IMR-90 (cell line): Measurements from ENCODE around the gene RABL2B. TPM values are rescaled to one million over a fixed set of nuclear protein-coding genes. Genes with fewer than 3 reads are reported as not detected.
"Not testable (repeated sequence)": the region's sequence is repeated elsewhere in the genome, so short reads cannot be mapped to it uniquely, and the experiment has no call there.

Experiments
- ATAC-seq: fragments of 200-7000 bp; cut with Tn5 transposase; 2 replicates; pipeline ENCODE4 v1.9.1; 2020; ENCODE audit warnings: low read depth, mild to moderate bottlenecking, moderate library complexity
- BruUV-seq: library from RNA; stranded (reverse); fragments of 400-500 nt; replicated peaks from 2 replicates; lab custom pipeline; 2021; lab: Mats Ljungman, UMichigan
- CTCF ChIA-PET: fragments of 300-600 bp; formaldehyde crosslinking; extraction: SDS; loops from one replicate; lab custom pipeline; 2021; ENCODE audit warnings: antibody characterized with exemption; lab: Yijun Ruan, JAX
- POLR2A ChIA-PET: fragments of 300-600 bp; sonication (Branson Sonifier 250); formaldehyde crosslinking; loops from one replicate; lab custom pipeline; 2022; ENCODE audit warnings: antibody characterized with exemption; ENCODE audit not compliant: unreplicated experiment; lab: Charles Lee
- DNase-seq: peaks from one replicate; pipeline ENCODE4 v3.0.0; 2013
- H2AFZ ChIP-seq: replicated peaks from 2 replicates; pipeline ENCODE3; 2013; ENCODE audit warnings: low read length, mild to moderate bottlenecking; ENCODE audit not compliant: poor library complexity
- H2AK5ac ChIP-seq: 2 replicates; pipeline ENCODE4 v1.6.1; 2013; ENCODE audit warnings: low read depth, low read length, inconsistent platforms
- H2AK9ac ChIP-seq: replicated peaks from 2 replicates; pipeline ENCODE3; 2013; ENCODE audit warnings: mild to moderate bottlenecking, low read depth, low read length, moderate library complexity; ENCODE audit not compliant: poor library complexity
- H2BK120ac ChIP-seq: 2 replicates; pipeline ENCODE4 v1.6.1; 2013; ENCODE audit warnings: low read depth, low read length, inconsistent platforms
- H2BK15ac ChIP-seq: 3 replicates; pipeline ENCODE4 v1.6.1; 2013; ENCODE audit warnings: low read depth, low read length, inconsistent platforms
- H2BK20ac ChIP-seq: 2 replicates; pipeline ENCODE4 v1.6.1; 2013; ENCODE audit warnings: low read depth, mild to moderate bottlenecking, inconsistent platforms, low read length, moderate library complexity
- H2BK5ac ChIP-seq: 2 replicates; pipeline ENCODE4 v1.6.1; 2013; ENCODE audit warnings: mild to moderate bottlenecking, low read depth, low read length, inconsistent platforms; ENCODE audit not compliant: poor library complexity, severe bottlenecking
- H3K14ac ChIP-seq: replicated peaks from 2 replicates; pipeline ENCODE4 v1.6.1; 2013; ENCODE audit warnings: low read depth, low read length, inconsistent platforms
- H3K18ac ChIP-seq: 2 replicates; pipeline ENCODE4 v1.6.1; 2013; ENCODE audit warnings: low read depth, low read length, control low read depth
- H3K23ac ChIP-seq: 2 replicates; pipeline ENCODE4 v1.6.1; 2013; ENCODE audit warnings: low read depth, low read length, inconsistent platforms
- H3K27ac ChIP-seq: 2 replicates; pipeline ENCODE4 v1.5.1; 2013; ENCODE audit warnings: mild to moderate bottlenecking, control low read depth, low read length; ENCODE audit not compliant: insufficient read depth
- H3K27me3 ChIP-seq: 2 replicates; pipeline ENCODE4 v1.6.1; 2013; ENCODE audit warnings: low read length; ENCODE audit not compliant: control insufficient read depth, insufficient read depth
- H3K36me3 ChIP-seq: 2 replicates; pipeline ENCODE4 v1.6.1; 2013; ENCODE audit warnings: low read length, mixed read lengths; ENCODE audit not compliant: control insufficient read depth, insufficient read depth
- H3K4ac ChIP-seq: 2 replicates; pipeline ENCODE4 v1.6.1; 2013; ENCODE audit warnings: low read depth, low read length, inconsistent platforms
- H3K4me1 ChIP-seq: 2 replicates; pipeline ENCODE4 v1.6.1; 2013; ENCODE audit warnings: low read length, mixed read lengths; ENCODE audit not compliant: control insufficient read depth, insufficient read depth
- H3K4me2 ChIP-seq: 2 replicates; pipeline ENCODE4 v1.6.1; 2013; ENCODE audit warnings: low read depth, mild to moderate bottlenecking, control low read depth, low read length, moderate library complexity
- H3K4me3 ChIP-seq: 2 replicates; pipeline ENCODE4 v1.5.1; 2013; ENCODE audit warnings: low read depth, mild to moderate bottlenecking, control low read depth, low read length, moderate library complexity; ENCODE audit not compliant: insufficient read depth
- H3K56ac ChIP-seq: 2 replicates; pipeline ENCODE4 v1.6.1; 2013; ENCODE audit warnings: low read length, inconsistent platforms; ENCODE audit not compliant: insufficient read depth; ENCODE audit errors: extremely low read depth
- H3K79me1 ChIP-seq, 2 experiments: 2 replicates each; pipeline ENCODE4 v1.6.1; 2013; ENCODE audit warnings: low read length in 2 of 2, inconsistent platforms in 1 of 2, low read depth in 1 of 2
- H3K9ac ChIP-seq: 2 replicates; pipeline ENCODE4 v1.6.1; 2013; ENCODE audit warnings: low read depth, low read length, control low read depth
- H3K9me1 ChIP-seq: 2 replicates; pipeline ENCODE4 v1.6.1; 2013; ENCODE audit warnings: low read length, inconsistent platforms; ENCODE audit not compliant: insufficient read depth
- H3K9me3 ChIP-seq: 2 replicates; pipeline ENCODE4 v1.6.1; 2013; ENCODE audit warnings: low read length; ENCODE audit not compliant: control insufficient read depth, insufficient read depth
- H4K20me1 ChIP-seq: 2 replicates; pipeline ENCODE4 v1.6.1; 2013; ENCODE audit warnings: low read length, inconsistent platforms; ENCODE audit not compliant: insufficient read depth
- H4K5ac ChIP-seq: 2 replicates; pipeline ENCODE4 v1.6.1; 2013; ENCODE audit warnings: mild to moderate bottlenecking, low read depth, low read length, control low read depth
- H4K8ac ChIP-seq, 2 experiments: 2 replicates each; pipeline ENCODE4 v1.6.1; 2013; ENCODE audit warnings: low read depth in 2 of 2, low read length in 2 of 2, control low read depth in 1 of 2, inconsistent platforms in 1 of 2
- H4K91ac ChIP-seq: 2 replicates; pipeline ENCODE4 v1.6.1; 2013; ENCODE audit warnings: low read depth, low read length, inconsistent platforms; ENCODE audit not compliant: insufficient read depth
- WGBS, 2 experiments: methylation state at CpG; one replicate each; pipeline versions ENCODE4 v1.1.5 to v1.1.7; 2013; ENCODE audit warnings: missing lambda C conversion rate in 2 of 2; ENCODE audit not compliant: insufficient read length in 1 of 2; ENCODE audit errors: extremely low coverage in 2 of 2; 5-methylcytosine and 5-hydroxymethylcytosine counted together
- dilution Hi-C: fragments of 300-500 bp; cut with HindIII; formaldehyde crosslinking; loops from one replicate; pipeline ENCODE4 v1.14.3; 2018; ENCODE audit warnings: low sequenced_read_pairs; ENCODE audit not compliant: unreplicated experiment
- in situ Hi-C: fragments of 300-500 bp; cut with MboI; formaldehyde crosslinking; loops from 3 replicates; pipeline ENCODE4 v1.14.3; 2019; ENCODE audit warnings: low sequenced_read_pairs, inconsistent platforms, mixed read lengths
- intact Hi-C: fragments of 100-400 bp; cut with micrococcal nuclease; formaldehyde crosslinking; loops from 2 replicates; pipeline ENCODE4 v1.10.0; 2022
- polyA plus RNA-seq, 3 experiments: library from polyadenylated mRNA; depleted of rRNA; stranded (reverse); fragments of >200 nt; gene quantifications; 2 replicates each; pipeline ENCODE4 v1.2.3, GENCODE V29; 2012; ENCODE audit warnings: low replicate concordance in 1 of 3
- total RNA-seq: library from RNA; depleted of rRNA; stranded (reverse); fragments of >200 nt; gene quantifications from 2 replicates; pipeline ENCODE4 v1.2.3, GENCODE V29; 2012

RABL2B gene
- total and polyA plus RNA-seq, 2 of the 4 experiments (the other 2 are of a cell fraction), result 8.4 to 23.3 TPM

DNA sequence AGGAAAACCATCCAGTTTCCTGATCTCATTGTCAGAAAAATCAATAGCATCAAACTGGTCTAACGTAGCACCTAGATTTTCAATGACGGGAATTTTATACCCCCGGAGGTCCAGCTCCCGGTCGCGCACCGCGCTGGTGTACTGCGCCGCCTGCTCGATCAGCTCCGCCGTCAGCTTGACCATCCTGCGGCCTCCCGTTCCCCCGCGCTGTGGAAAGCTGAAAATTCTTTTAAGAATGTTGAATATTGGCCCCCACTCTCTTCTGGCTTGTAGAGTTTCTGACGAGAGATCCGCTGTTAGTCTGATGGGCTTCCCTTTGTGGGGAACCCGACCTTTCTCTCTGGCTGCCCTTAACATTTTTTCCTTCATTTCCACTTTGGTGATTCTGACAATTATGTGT, 28.2 kb downstream of the RABL2B start:
- H2AFZ ChIP-seq, CTCF ChIA-PET, H3K4me1 ChIP-seq, H2AK9ac ChIP-seq, H3K79me1 ChIP-seq, H2BK5ac ChIP-seq, H2AK5ac ChIP-seq, H3K14ac ChIP-seq, H3K36me3 ChIP-seq, H2BK15ac ChIP-seq, H3K27ac ChIP-seq, ATAC-seq, H2BK120ac ChIP-seq, H3K56ac ChIP-seq, H3K9me3 ChIP-seq, H3K23ac ChIP-seq, H3K9ac ChIP-seq, H2BK20ac ChIP-seq, H4K20me1 ChIP-seq, intact Hi-C loops, DNase-seq, dilution Hi-C loops, H3K4me2 ChIP-seq, H4K8ac ChIP-seq, H3K4me3 ChIP-seq, BruUV-seq, H4K5ac ChIP-seq, H3K9me1 ChIP-seq, H4K91ac ChIP-seq, in situ Hi-C loops, H3K4ac ChIP-seq, POLR2A ChIA-PET, H3K27me3 ChIP-seq, H3K18ac ChIP-seq: not testable (repeated sequence)
- WGBS, 2 experiments, result no CpG with 5 or more reads among the region's 20 CpGs

DNA sequence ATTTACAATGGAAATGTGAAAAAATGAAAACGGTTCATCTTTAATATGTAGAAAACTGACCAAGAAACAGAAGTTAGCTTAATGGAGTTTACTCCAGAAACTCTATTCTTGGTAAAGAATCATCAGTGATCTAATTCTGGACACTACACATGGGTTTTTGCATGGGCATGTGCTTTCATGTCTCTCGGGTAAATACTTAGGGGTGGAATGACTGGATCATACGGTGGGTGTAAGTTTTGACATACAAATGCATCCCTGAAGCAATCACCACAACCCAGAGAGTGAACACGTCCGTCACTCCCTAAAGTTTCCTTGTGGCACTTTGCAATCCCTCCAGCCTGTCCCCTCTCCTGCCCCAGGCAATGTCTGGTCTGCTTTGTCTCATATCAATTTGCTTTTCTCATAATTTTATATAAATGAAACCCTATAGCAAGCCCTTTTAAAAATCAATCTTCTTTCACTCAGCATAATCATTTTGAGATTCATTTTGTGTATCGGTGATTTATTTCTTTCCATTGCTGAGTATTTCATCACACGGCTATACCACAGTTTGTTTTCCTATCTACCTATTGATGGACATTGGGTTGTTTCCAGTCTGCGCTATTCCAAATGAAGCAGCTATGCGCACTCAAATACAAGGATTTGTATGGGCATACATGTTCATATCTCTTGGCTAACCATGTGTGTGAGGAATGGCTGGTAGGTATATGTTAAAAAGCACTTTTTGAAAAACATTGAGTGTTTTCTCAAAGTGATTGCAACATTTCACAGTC, 33.9 kb downstream of the RABL2B start:
- CTCF ChIA-PET, result not testable (repeated sequence)

More for the DNA sequence above, 33.9 kb downstream of the RABL2B start:
- H4K20me1 ChIP-seq, H3K23ac ChIP-seq, H2BK120ac ChIP-seq, H3K79me1 ChIP-seq, H3K36me3 ChIP-seq, H4K5ac ChIP-seq, ATAC-seq, H3K9me1 ChIP-seq, H3K14ac ChIP-seq, intact Hi-C loops, H3K4me1 ChIP-seq, H3K56ac ChIP-seq, H2AK5ac ChIP-seq, H3K4ac ChIP-seq, H4K91ac ChIP-seq, H3K27ac ChIP-seq, POLR2A ChIA-PET, H2AK9ac ChIP-seq, H3K4me2 ChIP-seq, H2BK15ac ChIP-seq, in situ Hi-C loops, BruUV-seq, H3K9me3 ChIP-seq, H3K9ac ChIP-seq, H2BK20ac ChIP-seq, H4K8ac ChIP-seq, DNase-seq, H3K18ac ChIP-seq, H3K4me3 ChIP-seq, H2AFZ ChIP-seq, dilution Hi-C loops, H2BK5ac ChIP-seq: not testable (repeated sequence)
- WGBS, 2 experiments, result no CpG with 5 or more reads among the region's 9 CpGs
- H3K27me3 ChIP-seq, result peaks cover 12% of the 10 kb centered on the region; the same call in 1 of the 2 replicates
